H1 (cell line): Measurements from ENCODE around the gene ADORA1. TPM values are rescaled to one million over a fixed set of nuclear protein-coding genes. Genes with fewer than 3 reads are reported as not detected.

ENCODE experiments used
- CTCF ChIA-PET: fragments of 300-600 bp; sonication (Branson Sonifier 250); formaldehyde crosslinking; loops from one replicate; lab custom pipeline; 2021; ENCODE audit not compliant: partially characterized antibody; lab: Charles Lee
- POLR2A ChIA-PET: fragments of 300-600 bp; sonication (Branson Sonifier 250); formaldehyde crosslinking; loops from one replicate; lab custom pipeline; 2021; ENCODE audit warnings: inconsistent platforms; ENCODE audit not compliant: partially characterized antibody; lab: Charles Lee
- DNase-seq, 2 experiments: peaks; one replicate each; pipeline versions ENCODE4 v3.0.0 to v3.0.0-alpha.2; 2010 to 2022; ENCODE audit warnings: low spot score in 2 of 2, low read depth in 1 of 2, mixed read lengths in 1 of 2
- FAIRE-seq: peaks from 2 replicates; lab custom pipeline; 2011; peaks lifted over from hg19 to GRCh38; lab: Jason Lieb, UNC
- H2AFZ ChIP-seq: 2 replicates; pipeline ENCODE4 v1.8.1; 2012; ENCODE audit warnings: low read length, inconsistent platforms
- H2AK5ac ChIP-seq: 2 replicates; pipeline ENCODE4 v1.6.1; 2013; ENCODE audit warnings: low read depth, low read length
- H2BK120ac ChIP-seq: replicated peaks from 2 replicates; pipeline ENCODE3; 2013; ENCODE audit warnings: low read depth, low read length, inconsistent platforms
- H2BK12ac ChIP-seq: 2 replicates; pipeline ENCODE4 v1.6.1; 2013; ENCODE audit warnings: low read depth, low read length
- H2BK15ac ChIP-seq: 2 replicates; pipeline ENCODE4 v1.6.1; 2013; ENCODE audit warnings: low read length
- H2BK20ac ChIP-seq: 2 replicates; pipeline ENCODE4 v1.6.1; 2013; ENCODE audit warnings: low read length
- H2BK5ac ChIP-seq: 2 replicates; pipeline ENCODE4 v1.6.1; 2013; ENCODE audit warnings: low read depth, low read length
- H3K14ac ChIP-seq: 2 replicates; pipeline ENCODE4 v1.6.1; 2013; ENCODE audit warnings: inconsistent platforms; ENCODE audit not compliant: insufficient read length
- H3K18ac ChIP-seq: 2 replicates; pipeline ENCODE4 v1.6.1; 2013; ENCODE audit warnings: low read length; ENCODE audit errors: extremely low read depth
- H3K23ac ChIP-seq: 2 replicates; pipeline ENCODE4 v1.6.1; 2013; ENCODE audit warnings: inconsistent platforms; ENCODE audit not compliant: insufficient read length
- H3K23me2 ChIP-seq: 2 replicates; pipeline ENCODE4 v1.6.1; 2013; ENCODE audit warnings: low read depth, low read length
- H3K27ac ChIP-seq: 2 replicates; pipeline ENCODE4 v1.6.1; 2011; ENCODE audit warnings: low read depth, low read length, inconsistent platforms
- H3K27me3 ChIP-seq, 4 experiments: replicated peaks in 1 of 4; 1 replicate in 1 of 4; 2 replicates in 3 of 4; pipeline versions ENCODE4 v1.6.1 to v1.8.1; 2011 to 2013; ENCODE audit warnings: low read length in 3 of 4, mild to moderate bottlenecking in 3 of 4, inconsistent platforms in 2 of 4, mixed read lengths in 2 of 4, moderate library complexity in 1 of 4; ENCODE audit not compliant: control insufficient read depth in 3 of 4, insufficient read depth in 3 of 4; ENCODE audit errors: extremely low read depth in 1 of 4
- H3K36me3 ChIP-seq, 4 experiments: 2 replicates each; pipeline versions ENCODE4 v1.6.1 to v1.8.1; 2011 to 2013; ENCODE audit warnings: mild to moderate bottlenecking in 4 of 4, low read length in 3 of 4, moderate library complexity in 2 of 4, control low read depth in 1 of 4, inconsistent platforms in 1 of 4; ENCODE audit not compliant: insufficient read depth in 4 of 4, control insufficient read depth in 2 of 4
- H3K4ac ChIP-seq: replicated peaks from 2 replicates; pipeline ENCODE3; 2013; ENCODE audit warnings: low read length, low read depth, mixed read lengths, inconsistent platforms; ENCODE audit not compliant: insufficient read length
- H3K4me1 ChIP-seq, 4 experiments: replicated peaks in 1 of 4; 1 replicate in 1 of 4; 2 replicates in 3 of 4; pipeline versions ENCODE4 v1.6.1 to v1.8.1; 2011 to 2013; ENCODE audit warnings: low read length in 3 of 4, inconsistent platforms in 2 of 4, mixed read lengths in 1 of 4; ENCODE audit not compliant: insufficient read depth in 4 of 4, control insufficient read depth in 3 of 4
- H3K4me2 ChIP-seq, 2 experiments: 2 replicates each; pipeline versions ENCODE4 v1.6.1 to v1.8.1; 2011 to 2013; ENCODE audit warnings: low read depth in 2 of 2, low read length in 2 of 2, control low read depth in 1 of 2, inconsistent platforms in 1 of 2, mild to moderate bottlenecking in 1 of 2; ENCODE audit not compliant: insufficient read depth in 1 of 2
- H3K4me3 ChIP-seq, 4 experiments: fragments of 200-600, 300-600 bp in 1 of 4; sonication (generic), shearing (Covaris generic), sonication (Bioruptor Twin) in 1 of 4; 2 replicates each; pipeline versions ENCODE4 v1.5.1 to v1.8.1; 2011 to 2016; ENCODE audit warnings: low read length in 4 of 4, low read depth in 3 of 4, control low read depth in 2 of 4, inconsistent platforms in 2 of 4, mild to moderate bottlenecking in 2 of 4, mixed read lengths in 1 of 4, moderate library complexity in 1 of 4; ENCODE audit not compliant: insufficient read depth in 2 of 4; ENCODE audit errors: extremely low read depth in 1 of 4
- H3K56ac ChIP-seq: replicated peaks from 2 replicates; pipeline ENCODE3; 2013; ENCODE audit warnings: low read depth, mild to moderate bottlenecking, mixed read lengths, low read length, inconsistent platforms; ENCODE audit not compliant: insufficient read length
- H3K79me1 ChIP-seq: 2 replicates; pipeline ENCODE4 v1.6.1; 2013; ENCODE audit warnings: low read depth, low read length, control low read depth
- H3K79me2 ChIP-seq, 2 experiments: 2 replicates each; pipeline versions ENCODE4 v1.6.1 to v1.8.1; 2012 to 2013; ENCODE audit warnings: low read length in 2 of 2, mild to moderate bottlenecking in 2 of 2, inconsistent platforms in 1 of 2; ENCODE audit not compliant: insufficient read depth in 2 of 2, control insufficient read depth in 1 of 2
- H3K9ac ChIP-seq, 4 experiments: replicated peaks in 1 of 4; 1 replicate in 1 of 4; 2 replicates in 3 of 4; pipeline versions ENCODE4 v1.6.1 to v1.8.1; 2011 to 2013; ENCODE audit warnings: low read depth in 3 of 4, low read length in 3 of 4, control low read depth in 2 of 4, mild to moderate bottlenecking in 2 of 4, moderate library complexity in 2 of 4, inconsistent platforms in 1 of 4; ENCODE audit errors: extremely low read depth in 1 of 4
- H3K9me3 ChIP-seq, 2 experiments: 2 replicates each; pipeline versions ENCODE4 v1.6.1 to v1.8.1; 2012 to 2013; ENCODE audit warnings: mild to moderate bottlenecking in 2 of 2, moderate library complexity in 2 of 2, control low read depth in 1 of 2, inconsistent platforms in 1 of 2, low read depth in 1 of 2, low read length in 1 of 2, mixed read lengths in 1 of 2; ENCODE audit not compliant: insufficient read depth in 2 of 2
- H4K20me1 ChIP-seq, 2 experiments: replicated peaks in 1 of 2; 2 replicates each; pipeline versions ENCODE3 to v1.8.1; 2011 to 2013; ENCODE audit warnings: inconsistent platforms in 2 of 2, low read length in 2 of 2, mild to moderate bottlenecking in 1 of 2; ENCODE audit not compliant: insufficient read depth in 2 of 2, control insufficient read depth in 1 of 2
- H4K5ac ChIP-seq: 2 replicates; pipeline ENCODE4 v1.6.1; 2013; ENCODE audit warnings: low read length, low read depth, mixed read lengths, inconsistent platforms; ENCODE audit not compliant: insufficient read length
- H4K8ac ChIP-seq: 2 replicates; pipeline ENCODE4 v1.8.0; 2013; ENCODE audit warnings: mild to moderate bottlenecking, moderate library complexity, low read length, inconsistent platforms; ENCODE audit not compliant: insufficient read depth; ENCODE audit errors: extremely low read depth
- H4K91ac ChIP-seq: replicated peaks from 2 replicates; pipeline ENCODE3; 2013; ENCODE audit warnings: low read length, mixed read lengths, inconsistent platforms; ENCODE audit not compliant: insufficient read length
- ATF2 ChIP-seq: IDR thresholded peaks from 2 replicates; pipeline ENCODE4 v1.6.1; 2012; ENCODE audit warnings: low read length, inconsistent platforms
- CBX8 ChIP-seq: fragments of 300-800, 300-1000 bp; sonication (generic); IDR thresholded peaks from 2 replicates; pipeline ENCODE4 v1.7.1; 2016; ENCODE audit warnings: low read depth, low read length, borderline replicate concordance
- CEBPB ChIP-seq: IDR thresholded peaks from 2 replicates; pipeline ENCODE4 v1.6.1; 2012; ENCODE audit warnings: low read depth, low read length
- CHD2 ChIP-seq: IDR thresholded peaks from 2 replicates; pipeline ENCODE4 v1.6.1; 2012; ENCODE audit warnings: low read length, improper control_type of control experiment
- HDAC6 ChIP-seq: IDR thresholded peaks from one replicate; pipeline ENCODE4 v1.7.1; 2012; ENCODE audit warnings: low read depth, mild to moderate bottlenecking, inconsistent platforms, low read length, moderate library complexity
- JUND ChIP-seq: IDR thresholded peaks from 2 replicates; pipeline ENCODE4 v1.6.1; 2011; ENCODE audit warnings: mild to moderate bottlenecking, improper control_type of control experiment, low read length
- KDM1A ChIP-seq: fragments of 200-600, 300-600 bp; sonication (generic); IDR thresholded peaks from 2 replicates; pipeline ENCODE4 v1.7.1; 2016; ENCODE audit warnings: mild to moderate bottlenecking, low read length, borderline replicate concordance
- KDM4A ChIP-seq: IDR thresholded peaks from one replicate; pipeline ENCODE4 v1.7.1; 2012; ENCODE audit warnings: low read depth, mild to moderate bottlenecking, moderate library complexity, low read length, inconsistent platforms; ENCODE audit not compliant: severe bottlenecking
- MAFK ChIP-seq: IDR thresholded peaks from 2 replicates; pipeline ENCODE4 v1.6.1; 2012; ENCODE audit warnings: low read depth, mild to moderate bottlenecking, improper control_type of control experiment, low read length
- POLR2AphosphoS5 ChIP-seq: IDR thresholded peaks from 2 replicates; pipeline ENCODE4 v1.6.1; 2011; ENCODE audit warnings: low read depth, low read length
- RBBP5 ChIP-seq: IDR thresholded peaks from 2 replicates; pipeline ENCODE4 v1.7.1; 2012; ENCODE audit warnings: low read depth, mild to moderate bottlenecking, inconsistent platforms, low read length, moderate library complexity, borderline replicate concordance
- SIX5 ChIP-seq: IDR thresholded peaks from 2 replicates; pipeline ENCODE4 v1.6.1; 2011; ENCODE audit warnings: mild to moderate bottlenecking, low read depth, low read length
- SP4 ChIP-seq: IDR thresholded peaks from 2 replicates; pipeline ENCODE4 v1.6.1; 2012; ENCODE audit warnings: low read length, inconsistent platforms
- ZNF274 ChIP-seq: IDR thresholded peaks from 2 replicates; pipeline ENCODE4 v1.7.0; 2012; ENCODE audit warnings: low read length, borderline replicate concordance; ENCODE audit errors: extremely low read depth
- WGBS, 2 experiments: shearing (Covaris generic) in 1 of 2; methylation state at CpG; one replicate each; pipeline versions ENCODE4 v1.1.6 to v1.1.7; 2013 to 2015; ENCODE audit warnings: low lambda C conversion rate in 2 of 2, mixed read lengths in 2 of 2, inconsistent platforms in 1 of 2, low coverage in 1 of 2, missing lambda C conversion rate in 1 of 2; ENCODE audit not compliant: insufficient replicate concordance in 2 of 2, insufficient coverage in 1 of 2, insufficient read length in 1 of 2; ENCODE audit errors: extremely low coverage in 1 of 2, missing lambda C conversion rate in 1 of 2; 5-methylcytosine and 5-hydroxymethylcytosine counted together
- polyA plus RNA-seq, 7 experiments: library from polyadenylated mRNA; depleted of rRNA in 3 of 7; stranded (reverse) in 5 of 7; unstranded in 2 of 7; fragments of >200 nt in 5 of 7; fragments of 200-250 nt in 2 of 7; gene quantifications; 1 replicate in 5 of 7; 2 replicates in 1 of 7; 4 replicates in 1 of 7; pipeline versions ENCODE4 v1.2.1 to v1.2.3, GENCODE V29; 2011 to 2013; ENCODE audit warnings: missing spikeins in 2 of 7, mixed read lengths in 2 of 7
- total RNA-seq: library from RNA; stranded (reverse); fragmentation: NEBNext Ultra II Directional; extraction: Animal tissue kit (Norgen Biotek cat#: 25700); gene quantifications from 2 replicates; pipeline ENCODE4 v1.2.1, GENCODE V29; 2021

The ADORA1 gene
- total and polyA plus RNA-seq, 2 of the 8 experiments (the other 6 are each of a cell fraction or from before 2014, with no cell fraction given) = 3.3 to 6.7 TPM

DNA sequence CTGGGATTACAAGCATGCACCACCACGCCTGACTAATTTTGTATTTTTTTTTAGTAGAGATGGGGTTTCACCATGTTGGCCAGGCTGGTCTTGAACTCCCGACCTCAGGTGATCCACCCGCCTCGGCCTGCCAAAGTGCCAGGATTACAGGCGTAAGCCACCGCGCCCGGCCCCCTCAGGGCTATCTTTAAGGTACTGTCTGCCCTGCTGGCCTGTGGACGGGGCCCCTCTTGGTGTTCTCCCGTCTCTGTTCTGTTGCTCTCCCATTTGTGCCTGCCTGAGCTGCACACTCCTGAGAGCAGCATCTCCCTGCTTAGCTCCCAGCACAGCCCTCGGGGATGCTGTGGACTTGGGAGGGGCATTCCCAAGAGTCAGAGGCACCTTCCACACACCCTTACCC, 34.2 kb downstream of the ADORA1 start:
- H3K14ac ChIP-seq = no peak overlapping the region
- no peak for FAIRE-seq
- no peak for DNase-seq
- H2BK15ac ChIP-seq = no peak overlapping the region
- no peak overlapping the region for H3K9ac ChIP-seq
- H3K23ac ChIP-seq = no peak overlapping the region
- no peaks in the 10 kb centered on the region for H3K36me3 ChIP-seq
- no peak overlapping the region for H3K18ac ChIP-seq
- ChIA-PET POLR2A (interaction anchor here (1.0 kb wide), 1 partner anchor 11 kb away, joined by 3 read pairs; no protein-coding TSS in a partner anchor), CTCF (interaction anchor here (1.1 to 16.8 kb wide), 8 partner anchors 9 to 122 kb away, joined by 3 to 511 read pairs (median 12); partner anchors contain the start of gene ADORA1)
- no peak overlapping the region for H3K4me3 ChIP-seq
- no peak overlapping the region for H2BK120ac ChIP-seq
- no peaks in the 10 kb centered on the region; a peak in 1 of 4 replicates for H3K9me3 ChIP-seq
- no peak overlapping the region for H4K5ac ChIP-seq
- WGBS, 2 experiments = 90% methylated on average over 8 of the region's 11 CpGs; no CpG with 5 or more reads in 1 of the 2 experiments
- no peak overlapping the region for H4K91ac ChIP-seq
- no peak overlapping the region for H3K27ac ChIP-seq
- no peak overlapping the region for H2BK5ac ChIP-seq
- no peak overlapping the region for H2AFZ ChIP-seq
- H3K23me2 ChIP-seq = no peaks in the 10 kb centered on the region
- H3K27me3 ChIP-seq = no peaks in the 10 kb centered on the region; a peak in 1 of 7 replicates
- H3K56ac ChIP-seq = no peak overlapping the region
- no peak overlapping the region for H3K4ac ChIP-seq
- H3K79me1 ChIP-seq = no peaks in the 10 kb centered on the region
- no peak overlapping the region for H3K4me2 ChIP-seq
- no peak overlapping the region for H2AK5ac ChIP-seq
- H3K79me2 ChIP-seq = no peaks in the 10 kb centered on the region
- H4K8ac ChIP-seq = no peak overlapping the region
- no peaks in the 10 kb centered on the region for H3K4me1 ChIP-seq
- H4K20me1 ChIP-seq = no peaks in the 10 kb centered on the region
- H2BK12ac ChIP-seq = no peak overlapping the region
- H2BK20ac ChIP-seq = no peak overlapping the region
- no peak for TF ChIP-seq HDAC6
- no peak for TF ChIP-seq POLR2AphosphoS5
- TF ChIP-seq SP4 = no peak
- TF ChIP-seq RBBP5 = no peak
- no peak for TF ChIP-seq ZNF274
- TF ChIP-seq MAFK = no peak
- TF ChIP-seq CBX8 = no peak
- no peak for TF ChIP-seq SIX5
- TF ChIP-seq JUND = no peak
- TF ChIP-seq KDM1A = no peak
- TF ChIP-seq KDM4A = no peak
- TF ChIP-seq CHD2 = no peak
- TF ChIP-seq ATF2 = no peak
- no peak for TF ChIP-seq CEBPB
